CD4-positive, alpha-beta T cell treated with Interleukin-15 for 1 hour (primary cell): ENCODE results near the gene FOXP1.

ENCODE experiments used
- DNase-seq: peaks from one replicate; pipeline ENCODE4 v3.0.0-alpha.2; 2020

FOXP1 gene

DNA sequence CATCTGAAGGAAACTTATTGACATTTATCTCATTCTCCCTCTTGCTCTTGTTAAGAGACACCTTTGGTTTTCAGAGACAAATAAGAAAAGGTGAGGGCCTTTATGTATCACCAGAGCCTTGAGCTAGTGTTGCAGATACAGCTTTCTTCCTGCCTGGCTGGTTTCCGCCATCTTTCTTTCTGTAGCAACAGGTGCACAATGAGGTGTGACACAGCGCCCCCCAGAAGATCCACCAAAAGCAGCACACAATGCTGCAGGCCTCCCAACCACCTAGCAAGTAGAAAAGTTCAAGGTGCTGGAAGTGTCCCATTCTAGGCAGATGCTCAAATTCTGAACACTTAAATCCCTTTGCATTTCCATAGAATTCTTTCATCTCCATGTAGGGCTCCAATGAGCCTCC, 106.6 kb downstream of the FOXP1 start:
- DNase-seq = no peak

DNA sequence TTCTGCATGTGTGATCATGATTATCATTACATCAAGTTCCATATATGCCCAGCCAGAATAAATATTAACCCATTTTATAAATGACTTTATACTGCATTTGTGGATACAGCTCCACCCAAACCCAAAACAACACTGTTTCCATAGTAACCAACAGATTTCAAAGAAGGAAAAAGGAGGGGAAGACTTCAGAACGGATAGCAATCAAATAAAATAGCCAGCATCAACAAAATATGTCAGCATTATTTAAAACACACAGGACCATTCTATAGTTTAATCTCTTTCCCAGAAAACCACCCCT, 114.4 kb downstream of the FOXP1 start:
- no peak for DNase-seq

DNA sequence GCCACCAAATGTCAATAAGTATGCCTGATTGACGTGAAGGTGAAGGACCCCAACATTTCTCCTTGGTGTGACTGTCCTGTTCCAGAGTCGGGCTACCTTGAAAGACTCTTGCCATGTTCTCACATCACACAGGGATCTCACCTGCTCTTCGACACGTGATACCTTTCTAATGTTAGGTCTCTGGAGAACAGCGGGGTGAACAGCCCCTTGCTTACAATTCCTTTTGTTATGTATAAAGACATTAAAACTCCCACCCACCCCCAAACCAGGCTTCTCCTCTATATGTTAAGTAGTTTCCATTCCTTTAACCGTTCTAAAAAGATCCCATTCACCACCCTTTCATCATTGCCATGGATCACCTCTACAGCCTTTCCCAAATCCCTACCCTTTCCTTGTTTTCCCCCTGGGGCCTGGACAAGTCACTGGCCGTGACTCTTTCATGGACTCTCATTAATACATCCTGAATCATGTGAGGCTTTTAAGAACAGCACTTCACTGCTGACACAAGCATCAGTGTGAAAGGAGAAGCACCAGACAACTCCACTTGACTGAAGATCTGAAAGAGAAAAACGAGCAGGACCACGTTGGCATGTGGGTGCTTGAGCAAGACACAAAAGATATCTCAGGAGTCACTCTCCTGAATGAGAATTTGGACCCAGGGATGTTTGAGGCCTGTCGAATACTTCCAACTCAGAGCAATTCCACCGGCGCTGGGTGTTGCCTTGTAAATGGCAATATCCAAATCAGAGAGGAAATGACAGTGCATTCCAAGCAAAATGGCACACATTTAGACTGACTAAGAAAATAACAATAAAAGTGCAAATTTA, 115.0 kb downstream of the FOXP1 start:
- DNase-seq = no peak

DNA sequence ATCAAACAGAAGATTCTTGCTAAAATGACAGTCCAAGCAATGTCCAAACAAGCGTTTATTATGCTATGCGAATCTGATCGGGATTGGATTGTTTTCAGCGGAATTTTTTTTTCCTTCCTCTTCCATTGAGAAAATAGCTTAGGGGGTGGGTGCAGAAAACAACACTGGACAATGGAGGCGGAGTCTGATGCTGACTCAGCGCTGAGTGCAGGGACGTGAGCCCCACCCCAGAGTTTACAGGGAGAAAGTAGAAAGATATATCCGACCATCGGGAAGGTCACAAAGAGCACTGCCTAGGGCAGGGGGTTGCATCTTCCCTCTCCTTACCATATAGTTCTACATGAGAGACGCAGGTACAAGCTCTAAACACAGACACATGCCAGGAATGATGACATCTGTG, 117.0 kb downstream of the FOXP1 start:
- no peak for DNase-seq

DNA sequence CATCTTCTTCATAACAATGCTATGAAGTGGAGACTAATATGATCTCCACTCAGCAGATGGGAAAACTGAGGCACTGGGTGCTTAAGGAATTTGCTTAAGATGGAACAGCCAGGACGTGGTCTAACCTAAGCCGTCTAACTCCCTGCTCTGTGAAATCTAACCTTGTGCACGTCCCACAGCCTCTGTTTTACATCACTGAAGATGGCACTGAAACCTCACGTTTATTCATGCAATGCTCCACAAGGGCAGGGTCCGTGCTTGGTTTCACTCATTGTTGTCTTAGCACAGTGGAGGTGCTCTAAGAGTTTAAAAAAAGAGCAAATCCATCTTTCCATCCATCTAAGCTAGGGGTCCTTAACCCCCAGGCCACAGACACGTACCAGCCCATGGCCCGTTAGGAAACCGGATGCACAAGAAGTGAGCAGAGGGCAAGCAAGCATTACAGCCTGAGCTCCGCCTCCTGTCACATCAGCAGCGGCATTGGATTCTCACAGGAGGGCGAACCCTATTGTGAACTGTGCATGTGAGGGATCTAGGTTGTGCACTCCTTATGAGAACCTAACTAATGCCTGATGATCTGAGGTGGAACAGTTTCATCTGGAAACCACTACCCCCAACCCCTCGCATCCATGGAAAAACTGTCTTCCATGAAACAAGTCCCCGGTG, 118.0 kb downstream of the FOXP1 start:
- DNase-seq = no peak

DNA sequence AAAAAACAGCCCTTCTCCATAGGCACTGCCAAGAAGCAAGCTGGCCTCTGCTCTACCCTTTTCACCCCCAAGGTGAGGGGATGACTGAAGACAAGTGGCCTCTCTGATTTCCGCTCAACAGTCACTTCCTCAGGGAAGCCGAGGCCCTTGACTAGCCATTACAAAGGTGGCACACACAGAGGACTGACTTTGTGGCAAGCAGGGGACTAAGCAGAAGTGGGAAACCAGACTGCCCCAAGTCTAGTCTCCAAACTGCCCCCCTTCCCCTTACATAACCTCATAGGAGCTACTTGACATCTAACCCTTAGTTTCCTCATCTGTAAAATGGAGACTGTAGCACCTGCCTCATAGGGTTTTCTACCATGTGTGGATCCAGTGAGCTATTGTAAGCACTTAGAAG, 118.9 kb downstream of the FOXP1 start:
- peak; percentile 47 for DNase-seq

DNA sequence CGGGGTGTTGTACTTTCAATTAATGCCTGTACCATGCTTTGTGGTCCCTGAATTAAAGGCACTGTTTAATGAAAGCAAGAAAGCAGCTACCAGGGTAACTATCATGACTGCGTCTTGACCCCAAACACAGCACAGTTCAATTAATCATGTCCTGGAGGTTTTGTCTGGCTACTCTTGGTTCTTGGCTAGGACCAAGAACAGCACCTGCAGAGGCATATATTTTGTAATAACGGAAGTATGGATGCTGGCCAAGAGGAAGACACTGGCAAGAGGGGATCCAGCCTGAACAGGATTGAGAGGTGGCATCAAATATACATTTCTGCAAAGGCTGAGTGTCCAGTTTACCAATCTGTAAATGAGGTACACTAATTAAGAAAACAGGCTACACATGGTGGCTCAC, 119.9 kb downstream of the FOXP1 start:
- DNase-seq = no peak

DNA sequence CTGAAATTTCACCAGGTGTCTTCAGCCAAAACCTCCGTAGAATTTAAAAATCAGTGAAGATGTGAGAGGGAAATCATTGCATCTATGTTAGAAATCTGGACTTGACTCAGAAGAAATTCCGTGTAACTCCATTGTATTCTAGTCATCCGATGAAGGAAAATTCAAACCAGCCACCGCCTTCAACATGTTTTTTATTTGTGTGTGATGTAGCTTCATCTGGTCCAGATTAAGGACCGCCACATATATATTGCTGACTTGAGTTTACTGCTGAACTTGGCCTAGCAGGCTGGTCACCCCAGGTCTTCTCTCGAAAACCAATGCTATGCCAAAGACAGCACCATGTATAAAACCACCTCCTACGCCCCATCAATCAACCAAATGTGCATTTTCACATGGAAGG, 120.9 kb downstream of the FOXP1 start:
- no peak for DNase-seq

DNA sequence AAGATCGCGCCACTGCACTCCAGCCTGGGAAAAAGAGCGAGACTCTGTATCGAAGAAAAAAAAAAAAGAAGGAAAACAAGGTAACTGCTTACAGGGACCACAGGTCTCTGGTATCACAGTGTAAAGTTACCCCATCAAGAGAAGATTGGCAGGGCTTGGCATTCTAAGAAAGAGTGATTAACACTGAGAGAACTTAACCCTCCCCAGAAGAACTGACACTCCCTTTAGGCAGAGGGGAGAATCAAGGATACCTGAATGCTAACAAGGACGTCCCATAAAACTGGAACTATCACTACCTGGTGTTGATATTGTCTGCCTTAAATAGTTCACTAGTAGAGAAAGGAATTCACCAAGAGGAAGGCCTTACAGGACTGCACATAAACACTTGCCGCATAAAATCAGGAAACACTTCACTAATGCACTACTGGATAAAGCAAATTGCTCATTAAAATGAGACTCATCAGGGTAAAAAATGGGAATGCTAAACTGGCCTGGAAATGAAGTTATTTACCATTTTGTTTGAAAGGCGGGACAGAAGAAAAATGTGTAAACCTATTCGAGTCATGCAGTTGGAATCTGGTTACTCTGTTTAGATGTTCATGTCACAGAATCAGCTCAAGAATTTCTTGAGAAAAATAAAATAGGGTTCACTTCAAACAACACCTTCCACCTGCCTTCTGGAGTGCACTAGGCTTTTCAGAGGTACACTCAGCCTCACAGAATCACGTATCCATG, 121.6 kb downstream of the FOXP1 start:
- DNase-seq = no peak

DNA sequence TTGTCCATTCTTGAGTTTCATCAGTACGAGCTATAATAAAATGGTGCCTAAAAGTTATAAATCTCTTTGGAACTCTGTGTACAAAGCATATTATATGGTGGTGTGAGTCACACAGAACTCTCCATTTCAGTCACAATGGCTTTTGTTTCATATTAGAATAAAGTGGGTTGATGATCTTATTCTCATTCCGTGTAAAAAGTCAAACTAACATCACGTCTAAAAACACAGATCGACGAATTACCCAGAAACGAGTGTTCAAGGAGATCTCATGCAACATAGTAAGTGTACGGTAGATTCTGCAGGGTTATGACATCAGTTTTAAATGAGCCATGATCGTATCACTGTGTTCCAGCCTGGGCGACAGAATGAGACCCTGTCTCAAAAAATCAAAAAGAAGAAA, 122.4 kb downstream of the FOXP1 start:
- no peak for DNase-seq

DNA sequence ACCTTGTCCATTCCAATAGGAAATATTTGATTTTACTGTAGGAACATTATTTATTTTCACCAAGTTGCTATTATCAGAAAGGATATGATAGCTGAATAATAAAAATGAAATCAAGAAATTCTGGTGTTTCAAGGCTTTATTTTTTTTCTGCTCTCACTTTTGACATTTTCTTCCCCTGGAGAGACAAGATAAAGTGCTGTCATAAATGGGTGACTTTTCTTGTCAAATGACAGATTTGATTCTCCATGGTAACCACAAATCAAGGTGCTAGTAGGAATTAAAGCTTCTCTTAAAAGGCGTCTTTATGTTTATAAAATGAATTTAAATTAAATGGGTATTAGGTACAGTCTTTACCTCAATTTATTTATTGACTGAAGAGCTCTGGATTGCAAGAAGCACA, 124.6 kb downstream of the FOXP1 start:
- DNase-seq = no peak

DNA sequence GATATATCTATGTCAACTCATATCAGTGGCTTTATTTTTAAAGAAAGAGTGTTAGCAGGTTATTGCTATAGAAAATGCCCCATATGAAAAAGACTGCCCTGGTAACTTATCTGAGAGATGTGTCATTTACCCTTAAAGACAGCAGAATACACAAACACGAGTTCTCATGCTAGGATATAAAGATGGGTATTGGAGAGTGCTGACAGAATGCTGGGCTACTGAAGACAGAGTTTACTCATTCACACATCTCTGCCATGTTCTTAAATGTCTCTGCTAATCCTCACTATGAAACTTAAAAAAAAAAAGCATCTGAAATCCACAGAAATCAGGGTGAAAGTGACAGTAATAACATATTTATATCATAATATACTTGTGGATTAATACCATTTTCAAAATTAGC, 126.7 kb downstream of the FOXP1 start:
- DNase-seq = no peak

DNA sequence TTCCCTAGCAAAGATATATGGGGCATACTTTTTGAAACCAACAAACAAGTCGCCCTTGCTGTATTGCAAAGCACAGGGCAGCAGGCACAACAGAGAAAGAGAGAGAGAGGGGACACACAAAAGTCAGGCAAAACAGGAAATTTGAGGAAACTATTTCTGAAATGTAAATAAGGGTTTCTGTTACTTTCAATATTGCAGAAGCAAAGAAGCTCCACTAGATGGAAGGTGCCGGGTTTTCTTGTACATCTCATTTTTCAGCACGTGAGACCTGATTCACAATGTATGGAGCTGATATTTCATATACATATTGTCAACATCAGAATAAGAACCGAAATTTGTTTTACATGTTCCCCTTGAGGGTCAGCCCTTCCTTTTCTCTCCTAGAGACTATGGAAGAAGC, 127.4 kb downstream of the FOXP1 start:
- DNase-seq = no peak

DNA sequence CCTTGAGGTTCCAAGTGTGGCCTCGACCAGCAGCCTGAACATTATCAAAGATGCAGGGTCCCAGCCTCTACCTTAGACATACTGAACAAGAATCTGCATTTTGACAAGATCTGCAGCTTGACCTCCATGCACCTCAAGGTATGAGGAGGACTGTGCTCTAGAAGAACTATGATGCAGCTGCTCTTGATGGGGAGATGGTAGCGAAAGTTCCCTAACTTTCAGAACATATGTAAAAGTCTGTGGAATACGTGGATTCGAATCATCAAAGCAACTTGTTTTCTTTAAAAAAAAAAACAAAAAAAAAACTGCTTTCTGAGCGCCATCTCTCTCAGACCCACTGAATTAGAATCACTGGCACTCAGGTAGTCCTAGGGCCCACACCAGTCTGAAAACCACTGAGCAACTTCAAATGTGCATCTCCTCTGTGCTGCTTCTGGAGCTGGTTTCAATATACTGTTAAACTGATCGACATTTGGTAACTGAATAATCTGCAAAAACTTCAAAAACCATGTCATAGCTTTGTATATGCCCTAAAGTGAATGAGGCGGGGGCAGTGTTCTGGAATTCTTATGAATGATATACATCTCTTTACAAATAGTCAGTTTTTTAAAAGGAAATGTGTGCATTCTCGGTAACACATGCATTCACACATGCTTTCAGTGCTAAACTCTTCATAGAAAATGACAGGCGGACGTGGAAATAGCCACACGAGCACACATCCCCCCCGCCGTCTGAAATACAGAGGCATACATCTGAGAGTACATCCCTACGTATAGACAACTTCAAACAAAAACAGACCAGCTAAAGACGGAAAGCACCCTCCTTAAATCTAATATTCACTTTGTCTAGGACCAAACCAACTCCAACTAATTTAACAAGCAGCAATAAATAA, 128.8 kb downstream of the FOXP1 start:
- peak; percentile 71 for DNase-seq

DNA sequence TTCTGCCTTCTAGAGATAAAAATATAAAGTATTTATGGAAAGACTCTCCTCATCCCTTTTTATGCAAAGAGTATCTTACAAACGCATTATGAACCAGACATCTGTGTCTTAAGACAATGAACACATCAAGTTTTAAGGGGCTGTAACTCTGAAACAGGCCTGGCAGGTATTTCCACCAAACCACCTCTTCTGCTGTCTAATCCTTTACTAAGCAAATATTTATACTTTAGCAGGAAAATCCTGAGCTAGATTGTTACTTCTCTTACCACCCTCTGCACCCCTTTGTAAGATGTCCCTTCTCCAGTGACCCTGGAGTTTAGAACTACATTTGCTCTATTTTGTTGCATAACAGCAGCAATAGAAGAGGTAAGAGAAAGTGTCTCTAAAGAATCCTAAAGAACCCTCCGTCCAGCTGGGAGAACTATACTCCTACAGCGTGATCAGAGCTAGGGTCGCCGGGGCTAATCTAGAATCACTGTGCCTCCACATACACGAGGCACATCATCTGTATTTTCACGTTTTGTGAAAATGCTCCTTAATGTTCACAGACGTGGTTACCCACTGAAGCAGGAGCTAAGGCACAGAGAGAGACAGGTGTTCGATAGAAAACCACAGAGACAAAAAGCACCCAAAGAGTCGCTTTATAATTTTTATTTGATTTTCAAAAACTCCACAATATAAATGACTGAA, 129.6 kb downstream of the FOXP1 start:
- DNase-seq = no peak

DNA sequence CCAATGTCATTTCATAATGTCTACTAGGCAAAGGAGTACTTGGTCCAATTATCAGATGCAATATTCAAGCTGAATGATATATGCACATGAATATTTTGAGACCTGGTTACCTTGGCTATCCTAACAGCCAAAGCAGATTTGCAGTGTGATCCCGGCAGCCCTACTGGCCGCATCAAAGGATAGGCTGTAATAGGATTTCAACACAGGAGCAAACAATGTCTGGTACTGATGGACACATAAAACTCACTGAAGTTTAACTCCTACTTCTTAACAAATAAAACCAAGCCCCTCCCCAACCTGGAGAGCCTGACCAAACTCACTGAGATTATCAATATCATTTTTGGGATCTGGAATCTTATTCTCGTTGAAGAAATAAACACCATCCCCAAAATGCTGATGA, 130.2 kb downstream of the FOXP1 start:
- no peak for DNase-seq

DNA sequence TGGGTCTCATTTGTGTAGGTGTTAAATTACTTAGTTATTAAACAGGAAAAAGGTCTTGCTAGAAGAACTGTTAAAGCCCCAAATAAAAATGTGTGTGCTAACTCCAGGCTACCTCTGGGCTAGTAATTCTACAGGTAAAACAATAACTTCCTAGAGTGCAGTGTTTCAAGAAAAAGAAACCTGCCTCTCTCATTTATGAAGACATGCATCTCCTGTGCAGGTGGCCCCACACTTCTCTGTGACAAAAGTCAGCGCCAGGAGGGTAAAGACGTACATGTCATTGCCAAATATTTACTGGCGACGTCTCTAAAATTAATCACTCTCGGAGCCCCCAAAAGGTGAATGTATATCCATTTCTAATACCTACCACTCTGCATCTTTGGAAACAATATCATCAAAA, 131.7 kb downstream of the FOXP1 start:
- DNase-seq = no peak

DNA sequence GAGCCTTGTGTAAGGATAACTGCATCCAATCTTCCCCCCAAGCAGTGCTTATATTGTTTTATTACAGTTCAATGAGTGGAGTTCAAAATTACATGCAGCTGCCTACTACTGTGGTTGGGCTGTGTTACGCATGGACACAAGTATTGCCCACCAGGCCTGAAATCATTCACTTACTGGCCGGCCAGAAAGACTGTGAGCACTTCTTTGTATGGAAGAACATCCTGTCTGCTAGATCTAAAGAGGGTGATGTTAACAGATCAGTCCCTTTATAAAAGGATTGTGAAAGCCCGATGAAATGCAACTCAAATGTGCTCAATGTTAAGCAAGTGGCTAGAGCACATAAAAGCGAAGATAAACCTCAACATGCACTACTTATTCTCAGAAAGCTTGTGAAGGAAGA, 132.5 kb downstream of the FOXP1 start:
- no peak for DNase-seq

DNA sequence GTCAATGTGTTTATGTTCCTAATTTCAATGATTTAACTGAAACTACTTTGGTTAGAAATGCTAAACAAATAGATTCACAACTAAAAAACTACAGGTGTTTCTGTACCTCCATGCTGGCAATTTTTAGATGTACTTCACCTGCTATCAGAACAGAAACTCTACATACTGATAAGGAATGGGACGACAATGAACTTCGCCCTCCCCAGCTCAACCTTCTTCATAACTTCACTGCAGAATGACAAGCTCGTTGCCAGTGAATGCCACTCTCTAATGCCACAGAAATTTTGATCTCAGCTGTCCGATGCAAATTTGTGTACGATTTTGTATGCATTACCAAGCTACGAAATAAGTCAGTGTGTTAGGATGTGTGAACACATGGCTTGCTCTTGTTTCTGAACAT, 133.4 kb downstream of the FOXP1 start:
- no peak for DNase-seq

DNA sequence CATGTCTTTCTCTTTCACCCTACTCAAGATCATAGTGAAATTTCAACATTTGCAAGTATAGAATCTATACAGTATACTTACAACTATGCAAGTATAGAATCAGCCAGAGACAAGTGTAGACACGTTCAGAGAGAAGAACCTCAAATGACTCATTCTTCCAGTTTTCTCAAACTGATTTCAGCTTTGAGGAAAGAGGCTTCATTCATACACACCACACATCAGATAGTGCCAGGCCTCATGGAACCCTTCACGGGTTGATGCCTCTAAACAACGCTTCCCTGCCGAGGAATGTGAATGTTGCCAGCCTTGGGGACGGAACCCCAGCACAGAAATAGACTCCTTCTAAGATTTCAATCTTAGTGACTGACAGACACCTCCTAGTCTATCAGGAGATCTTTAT, 135.7 kb downstream of the FOXP1 start:
- DNase-seq = no peak

DNA sequence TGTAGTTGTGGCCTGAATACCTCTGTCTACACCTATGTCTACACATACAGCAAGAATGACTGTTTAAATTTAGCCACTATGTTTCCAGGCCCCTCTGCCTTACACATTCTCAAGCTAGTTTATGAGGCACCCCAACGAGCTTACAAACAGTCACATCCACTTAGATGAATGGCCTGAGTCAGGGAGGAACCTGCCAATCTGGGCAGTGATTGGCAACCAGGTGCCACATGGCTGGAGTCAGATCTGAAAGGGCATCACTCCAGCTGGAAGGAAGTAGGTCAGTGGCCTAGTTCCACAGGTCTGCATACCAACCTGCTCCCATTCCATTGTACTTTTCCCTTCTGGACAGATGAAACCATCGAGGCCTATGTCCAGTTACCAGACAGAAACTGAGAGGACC, 136.3 kb downstream of the FOXP1 start:
- DNase-seq = no peak

DNA sequence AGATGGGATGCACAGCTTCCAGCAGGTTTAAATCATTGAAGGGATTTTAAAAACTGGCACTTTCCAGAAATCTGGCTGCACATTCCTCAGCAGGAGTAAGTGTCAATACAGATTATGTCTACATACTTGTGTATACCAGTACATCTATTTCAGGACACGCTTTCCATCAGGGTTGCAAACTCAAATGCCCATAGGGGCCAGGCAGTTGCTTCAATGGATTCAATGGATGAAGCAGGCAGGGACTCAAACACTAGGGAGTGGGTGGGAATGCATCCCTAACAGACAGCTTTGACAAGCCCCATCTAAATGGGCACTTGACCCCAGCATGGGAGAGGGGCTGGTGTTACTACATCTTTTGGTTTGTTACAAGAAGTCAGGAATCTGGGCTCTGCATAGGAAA, 136.8 kb downstream of the FOXP1 start:
- DNase-seq = no peak

DNA sequence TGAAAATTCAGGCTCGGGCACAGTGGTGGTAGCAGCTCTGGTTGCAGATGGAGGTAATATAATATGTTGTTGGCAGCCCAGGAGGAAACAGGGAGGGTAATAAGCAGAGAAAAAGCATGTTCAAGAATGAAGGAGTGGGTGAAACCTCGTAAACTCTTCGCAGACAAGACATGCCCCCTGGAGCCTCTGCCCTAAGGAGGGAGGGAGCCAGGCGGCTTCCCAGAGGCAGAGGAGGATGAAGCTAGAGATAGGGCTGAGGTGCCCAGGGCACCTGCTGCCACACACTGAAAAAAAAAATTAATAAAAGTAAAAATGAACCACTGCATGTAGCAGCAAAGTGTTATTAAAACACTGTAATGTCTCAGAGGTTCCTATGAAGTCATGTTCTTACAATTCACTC, 137.3 kb downstream of the FOXP1 start:
- no peak for DNase-seq
